ENCODE data around the gene FXYD7.

The FXYD7 gene

GRCh38 chr19:35108730-35109129 lies 34.3 kb upstream of the FXYD7 start:
- no peak overlapping the region for H3K4me3 ChIP-seq (ENCODE audit: low read depth, low read length, poor library complexity, severe bottlenecking)
- H3F3A ChIP-seq (ENCODE audit: insufficient read depth, low read length): no peaks in the 10 kb centered on the region
- H3K27ac ChIP-seq (ENCODE audit: low read depth, low read length, poor library complexity, severe bottlenecking): no peak overlapping the region
- H3K27me3 ChIP-seq (ENCODE audit: insufficient read depth, low read length): no peaks in the 10 kb centered on the region; the same call in 1 of the 2 replicates
- H3K79me2 ChIP-seq (ENCODE audit: insufficient read depth, low read length): no peaks in the 10 kb centered on the region
- no peak for TF ChIP-seq EZH2 (IDR thresholded peaks at IDR 0.05; ENCODE audit: borderline replicate concordance, low read length)
- no peak for TF ChIP-seq CTCF (IDR thresholded peaks at IDR 0.05; ENCODE audit: low read length)
- H3K4me1 ChIP-seq (ENCODE audit: insufficient read depth, low read length, severe bottlenecking): no peaks in the 10 kb centered on the region
- no peaks in the 10 kb centered on the region for H3K9me3 ChIP-seq (ENCODE audit: low read length)
- no peak overlapping the region for H3K4me2 ChIP-seq (ENCODE audit: low read length)
- H2AFZ ChIP-seq (ENCODE audit: low read length): no peak overlapping the region
- H4K20me1 ChIP-seq (ENCODE audit: insufficient read depth, low read length): no peaks in the 10 kb centered on the region
- H3K9me2 ChIP-seq (ENCODE audit: low read depth, low read length): no peaks in the 10 kb centered on the region
- H3K36me3 ChIP-seq (ENCODE audit: insufficient read depth, low read length): no peaks in the 10 kb centered on the region
- H3K9ac ChIP-seq (ENCODE audit: low read length): no peak overlapping the region

GRCh38 chr19:35109395-35110112 lies 33.5 kb upstream of the FXYD7 start:
- H3K79me2 ChIP-seq (ENCODE audit: insufficient read depth, low read length): no peaks in the 10 kb centered on the region
- H2AFZ ChIP-seq (ENCODE audit: low read length): no peak overlapping the region
- no peaks in the 10 kb centered on the region for H3K9me3 ChIP-seq (ENCODE audit: low read length)
- H4K20me1 ChIP-seq (ENCODE audit: insufficient read depth, low read length): no peaks in the 10 kb centered on the region
- H3K9me2 ChIP-seq (ENCODE audit: low read depth, low read length): no peaks in the 10 kb centered on the region
- H3K9ac ChIP-seq (ENCODE audit: low read length): no peak overlapping the region
- no peak overlapping the region for H3K4me2 ChIP-seq (ENCODE audit: low read length)
- H3F3A ChIP-seq (ENCODE audit: insufficient read depth, low read length): no peaks in the 10 kb centered on the region
- H3K4me3 ChIP-seq (ENCODE audit: low read depth, low read length, poor library complexity, severe bottlenecking): no peak overlapping the region
- no peaks in the 10 kb centered on the region for H3K4me1 ChIP-seq (ENCODE audit: insufficient read depth, low read length, severe bottlenecking)
- no peaks in the 10 kb centered on the region; the same call in 1 of the 2 replicates for H3K27me3 ChIP-seq (ENCODE audit: insufficient read depth, low read length)
- H3K27ac ChIP-seq (ENCODE audit: low read depth, low read length, poor library complexity, severe bottlenecking): no peak overlapping the region
- no peak for TF ChIP-seq EZH2 (IDR thresholded peaks at IDR 0.05; ENCODE audit: borderline replicate concordance, low read length)
- no peak for TF ChIP-seq CTCF (IDR thresholded peaks at IDR 0.05; ENCODE audit: low read length)
- no peaks in the 10 kb centered on the region for H3K36me3 ChIP-seq (ENCODE audit: insufficient read depth, low read length)

GRCh38 chr19:35110974-35111373 lies 32.1 kb upstream of the FXYD7 start:
- Histone ChIP-seq H3K9me3 (ENCODE audit: low read length) (no peaks in the 10 kb centered on the region), H3K4me3 (ENCODE audit: low read depth, low read length, poor library complexity, severe bottlenecking) (no peak overlapping the region), H3K9ac (ENCODE audit: low read length) (no peak overlapping the region), H3K79me2 (ENCODE audit: insufficient read depth, low read length) (no peaks in the 10 kb centered on the region), H3K9me2 (ENCODE audit: low read depth, low read length) (no peaks in the 10 kb centered on the region), H3K27ac (ENCODE audit: low read depth, low read length, poor library complexity, severe bottlenecking) (no peak overlapping the region), H3F3A (ENCODE audit: insufficient read depth, low read length) (no peaks in the 10 kb centered on the region), H4K20me1 (ENCODE audit: insufficient read depth, low read length) (no peaks in the 10 kb centered on the region), H3K4me1 (ENCODE audit: insufficient read depth, low read length, severe bottlenecking) (no peaks in the 10 kb centered on the region), H2AFZ (ENCODE audit: low read length) (no peak overlapping the region), H3K36me3 (ENCODE audit: insufficient read depth, low read length) (no peaks in the 10 kb centered on the region), H3K27me3 (ENCODE audit: insufficient read depth, low read length) (no peaks in the 10 kb centered on the region; the same call in 1 of the 2 replicates), H3K4me2 (ENCODE audit: low read length) (no peak overlapping the region)
- TF ChIP-seq CTCF (IDR thresholded peaks at IDR 0.05; ENCODE audit: low read length): no peak
- TF ChIP-seq EZH2 (IDR thresholded peaks at IDR 0.05; ENCODE audit: borderline replicate concordance, low read length): no peak

Measured in OCI-LY1 (cell line).